Stimulated activated memory B cell treated with anti-CD40 and anti-IgM and Interleukin-4, amounts not matched to agents 10 μg/mL and 1 μg/mL and 100 μg/mL, for 72 hours (primary cell): Measurements from ENCODE around the gene CFAP61.

Experiments used
- ATAC-seq: fragments of 150-1000 bp; cut with Tn5 transposase; 2 replicates; pipeline ENCODE4 v1.10.0; 2021
- H3K27ac Mint-ChIP-seq: one replicate; pipeline ENCODE4 v1.8.0; 2022; ENCODE audit warnings: mild to moderate bottlenecking, mixed read lengths
- H3K27me3 Mint-ChIP-seq: one replicate; pipeline ENCODE4 v1.8.0; 2022; ENCODE audit warnings: mixed read lengths
- H3K36me3 Mint-ChIP-seq: one replicate; pipeline ENCODE4 v1.8.0; 2022; ENCODE audit warnings: mixed read lengths
- H3K4me1 Mint-ChIP-seq: one replicate; pipeline ENCODE4 v1.8.0; 2022; ENCODE audit warnings: mixed read lengths
- H3K4me3 Mint-ChIP-seq: one replicate; pipeline ENCODE4 v1.8.0; 2022; ENCODE audit warnings: mild to moderate bottlenecking, moderate library complexity, mixed read lengths
- H3K9me3 Mint-ChIP-seq: one replicate; pipeline ENCODE4 v1.8.0; 2022; ENCODE audit warnings: mixed read lengths

The CFAP61 gene

GRCh38 chr20:20292472-20292871 lies 240.1 kb downstream of the CFAP61 start:
- H3K4me3 Mint-ChIP-seq = no peak overlapping the region
- H3K27me3 Mint-ChIP-seq = peaks cover 11% of the 10 kb centered on the region
- H3K27ac Mint-ChIP-seq = no peak overlapping the region
- no peaks in the 10 kb centered on the region for H3K36me3 Mint-ChIP-seq
- peaks cover 5% of the 10 kb centered on the region for H3K9me3 Mint-ChIP-seq
- H3K4me1 Mint-ChIP-seq = no peaks in the 10 kb centered on the region
- peak; percentile 53 for ATAC-seq

GRCh38 chr20:20293141-20293540 lies 240.8 kb downstream of the CFAP61 start:
- Mint-ChIP-seq H3K9me3 (peaks cover 5% of the 10 kb centered on the region), H3K27ac (no peak overlapping the region), H3K27me3 (peaks cover 7% of the 10 kb centered on the region), H3K4me3 (no peak overlapping the region), H3K36me3 (no peaks in the 10 kb centered on the region), H3K4me1 (no peaks in the 10 kb centered on the region)
- ATAC-seq = no peak

GRCh38 chr20:20293691-20294385 lies 241.5 kb downstream of the CFAP61 start:
- Mint-ChIP-seq H3K27ac (no peak overlapping the region), H3K27me3 (no peaks in the 10 kb centered on the region), H3K4me3 (no peak overlapping the region), H3K4me1 (no peaks in the 10 kb centered on the region), H3K9me3 (peaks cover 5% of the 10 kb centered on the region), H3K36me3 (no peaks in the 10 kb centered on the region)
- ATAC-seq = no peak

DNA sequence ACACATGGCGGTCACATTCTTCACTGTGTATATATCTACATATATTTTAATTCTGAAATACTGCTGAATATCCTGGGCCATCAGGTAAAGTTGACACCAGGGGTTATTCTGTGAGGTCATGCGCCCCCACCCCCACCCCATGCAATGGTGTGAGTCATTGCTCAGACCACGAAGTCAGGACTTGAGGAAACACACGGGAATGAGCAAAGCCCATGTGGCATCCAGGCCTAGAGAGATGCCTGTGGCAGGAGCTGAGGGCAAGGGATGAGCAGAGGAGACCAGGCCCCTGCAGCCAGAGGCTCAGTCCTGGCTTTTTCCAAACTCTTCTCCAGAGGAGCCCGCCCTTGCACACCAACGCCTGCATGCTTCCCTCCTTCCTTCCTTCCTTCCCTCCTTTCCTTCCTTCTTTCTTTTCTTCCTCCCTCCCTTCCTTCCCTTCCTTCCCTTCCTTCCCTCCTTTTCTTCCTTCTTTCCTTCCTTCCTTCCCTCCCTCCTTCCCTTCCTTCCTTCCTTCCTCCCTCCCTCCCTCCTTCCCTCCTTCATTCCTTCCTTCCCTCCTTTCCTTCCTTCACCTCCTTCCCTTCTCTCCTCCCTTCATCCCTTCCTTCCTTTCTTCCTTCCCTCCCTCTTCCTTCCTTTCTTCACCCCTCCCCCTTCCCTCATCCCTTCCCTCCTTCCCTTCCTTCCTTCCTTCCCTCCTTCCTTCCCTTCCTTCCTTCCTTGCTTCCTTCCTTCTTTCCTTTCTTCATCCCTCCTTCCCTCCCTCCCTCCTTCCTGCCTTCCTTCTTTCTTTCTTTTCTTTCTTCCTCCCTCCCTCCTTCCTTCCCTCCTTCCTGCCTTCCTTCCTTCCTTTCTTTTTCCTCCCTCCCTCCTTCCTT lies 243.5 kb downstream of the CFAP61 start:
- ATAC-seq = no peak
- H3K4me3 Mint-ChIP-seq = no peak overlapping the region
- no peaks in the 10 kb centered on the region for H3K36me3 Mint-ChIP-seq
- H3K27ac Mint-ChIP-seq = no peak overlapping the region
- H3K9me3 Mint-ChIP-seq = peaks cover 5% of the 10 kb centered on the region
- H3K27me3 Mint-ChIP-seq = no peaks in the 10 kb centered on the region
- no peaks in the 10 kb centered on the region for H3K4me1 Mint-ChIP-seq

DNA sequence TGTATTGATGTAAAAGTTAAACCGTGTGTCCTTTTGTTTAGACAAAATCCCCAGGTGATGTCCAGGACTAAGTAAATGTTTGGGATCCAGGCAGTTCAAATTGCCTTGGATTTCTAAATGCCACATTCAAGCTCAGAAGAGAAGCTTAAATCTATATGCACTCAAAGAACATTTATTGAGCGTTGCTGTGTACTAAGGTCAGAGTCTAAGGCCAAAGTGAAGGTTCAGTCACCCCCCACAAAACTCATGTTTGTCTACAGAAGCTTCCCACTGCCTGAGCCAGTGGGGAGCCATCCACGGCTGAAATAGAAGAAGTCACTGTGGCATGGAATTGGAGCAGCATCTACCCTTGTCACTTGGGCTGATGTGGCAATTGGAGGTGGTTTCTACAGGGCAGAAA lies 244.8 kb downstream of the CFAP61 start:
- ATAC-seq = no peak
- Mint-ChIP-seq H3K4me1 (no peaks in the 10 kb centered on the region), H3K4me3 (no peak overlapping the region), H3K36me3 (no peaks in the 10 kb centered on the region), H3K9me3 (peaks cover 5% of the 10 kb centered on the region), H3K27me3 (no peaks in the 10 kb centered on the region), H3K27ac (no peak overlapping the region)

DNA sequence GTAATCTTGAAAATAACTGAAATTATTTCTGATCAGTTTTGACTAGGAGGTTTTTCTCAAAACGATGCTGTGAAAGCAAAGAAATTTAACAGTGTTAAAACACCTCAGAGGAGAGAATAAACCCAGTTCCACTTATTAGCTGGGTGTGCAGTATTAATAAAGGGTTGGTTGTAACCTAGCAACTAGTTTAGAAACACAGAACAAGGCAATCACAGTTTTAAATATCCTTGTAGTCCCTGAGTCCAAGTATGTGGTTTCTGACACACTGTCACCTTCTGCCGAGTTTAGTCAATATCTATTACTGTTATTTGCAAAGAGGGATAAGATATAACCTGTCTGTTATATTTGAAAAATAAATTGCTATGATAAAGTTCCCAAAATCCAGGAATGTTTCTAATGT lies 245.4 kb downstream of the CFAP61 start:
- H3K9me3 Mint-ChIP-seq = peaks cover 5% of the 10 kb centered on the region
- H3K4me1 Mint-ChIP-seq = no peaks in the 10 kb centered on the region
- H3K27ac Mint-ChIP-seq = no peak overlapping the region
- no peak for ATAC-seq
- no peaks in the 10 kb centered on the region for H3K36me3 Mint-ChIP-seq
- H3K27me3 Mint-ChIP-seq = no peaks in the 10 kb centered on the region
- no peak overlapping the region for H3K4me3 Mint-ChIP-seq

- H3K9me3 Mint-ChIP-seq = peaks cover 5% of the 10 kb centered on the region
- H3K27me3 Mint-ChIP-seq = no peaks in the 10 kb centered on the region
- H3K4me3 Mint-ChIP-seq = no peak overlapping the region
- ATAC-seq = no peak
- H3K36me3 Mint-ChIP-seq = no peaks in the 10 kb centered on the region
- no peak overlapping the region for H3K27ac Mint-ChIP-seq
- H3K4me1 Mint-ChIP-seq = no peaks in the 10 kb centered on the region
Measured at GRCh38 chr20:20299904-20300303, 247.6 kb downstream of the CFAP61 start.

DNA sequence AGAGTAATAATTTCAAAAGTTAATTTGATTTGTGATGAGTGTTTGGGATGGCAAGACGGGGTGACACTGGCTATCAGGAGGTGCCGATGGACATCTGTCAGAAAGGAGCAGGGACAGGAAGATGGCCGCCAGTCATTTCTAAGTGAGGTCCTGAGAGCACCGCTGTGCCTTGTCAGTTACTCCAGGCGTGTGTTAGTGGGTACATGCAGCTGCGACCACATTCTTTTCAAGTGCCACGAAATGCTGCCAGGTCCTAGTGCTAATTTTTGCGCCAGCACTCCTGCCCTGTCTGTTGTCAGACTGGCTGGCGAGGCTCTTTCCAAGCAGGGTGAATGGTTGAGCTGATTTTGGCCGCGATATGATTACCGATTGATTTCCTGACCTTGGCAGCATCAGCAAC lies 251.0 kb downstream of the CFAP61 start:
- no peak for ATAC-seq
- Mint-ChIP-seq H3K4me3 (no peak overlapping the region), H3K27ac (no peak overlapping the region), H3K9me3 (no peaks in the 10 kb centered on the region), H3K36me3 (no peaks in the 10 kb centered on the region), H3K27me3 (no peaks in the 10 kb centered on the region), H3K4me1 (no peaks in the 10 kb centered on the region)

- ATAC-seq = peak; percentile 66
- H3K4me3 Mint-ChIP-seq = no peak overlapping the region
- no peaks in the 10 kb centered on the region for H3K27me3 Mint-ChIP-seq
- H3K27ac Mint-ChIP-seq = no peak overlapping the region
- H3K36me3 Mint-ChIP-seq = no peaks in the 10 kb centered on the region
- no peaks in the 10 kb centered on the region for H3K9me3 Mint-ChIP-seq
- H3K4me1 Mint-ChIP-seq = no peaks in the 10 kb centered on the region
Measured at GRCh38 chr20:20303742-20304141, 251.4 kb downstream of the CFAP61 start.

DNA sequence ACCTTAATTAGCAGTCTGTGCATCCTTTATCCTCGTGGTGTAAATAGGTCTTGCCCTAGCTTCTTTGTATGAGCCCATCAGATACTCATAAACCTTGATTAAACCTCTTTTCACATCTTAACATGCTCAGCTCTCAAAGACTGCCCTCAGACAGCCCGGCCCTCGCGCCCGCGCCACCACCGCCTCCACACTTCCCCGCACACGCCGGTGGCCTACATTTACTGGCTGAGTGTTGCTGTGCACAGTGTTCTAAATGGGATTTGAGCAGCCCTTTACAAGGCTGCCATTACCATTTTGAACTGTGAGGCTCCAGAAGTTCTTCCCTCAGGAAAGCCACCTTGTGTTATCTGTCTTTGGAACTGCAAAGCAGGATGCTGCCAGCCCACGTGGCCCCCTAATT lies 252.6 kb downstream of the CFAP61 start:
- H3K27ac Mint-ChIP-seq = no peak overlapping the region
- H3K9me3 Mint-ChIP-seq = no peaks in the 10 kb centered on the region
- no peak for ATAC-seq
- no peak overlapping the region for H3K4me3 Mint-ChIP-seq
- H3K4me1 Mint-ChIP-seq = no peaks in the 10 kb centered on the region
- H3K36me3 Mint-ChIP-seq = no peaks in the 10 kb centered on the region
- H3K27me3 Mint-ChIP-seq = no peaks in the 10 kb centered on the region

- H3K4me3 Mint-ChIP-seq = no peak overlapping the region
- H3K27me3 Mint-ChIP-seq = no peaks in the 10 kb centered on the region
- H3K27ac Mint-ChIP-seq = no peak overlapping the region
- no peaks in the 10 kb centered on the region for H3K9me3 Mint-ChIP-seq
- ATAC-seq = no peak
- no peaks in the 10 kb centered on the region for H3K36me3 Mint-ChIP-seq
- H3K4me1 Mint-ChIP-seq = peaks cover 8% of the 10 kb centered on the region
Measured at GRCh38 chr20:20312562-20312961, 260.2 kb downstream of the CFAP61 start.

GRCh38 chr20:20317195-20317594 lies 264.9 kb downstream of the CFAP61 start:
- Mint-ChIP-seq H3K36me3 (no peaks in the 10 kb centered on the region), H3K27me3 (no peaks in the 10 kb centered on the region), H3K9me3 (peaks cover 5% of the 10 kb centered on the region), H3K4me1 (peaks cover 10% of the 10 kb centered on the region), H3K4me3 (peak overlapping the region; percentile 42), H3K27ac (peak overlapping the region; percentile 38)
- peak; percentile 90 for ATAC-seq

DNA sequence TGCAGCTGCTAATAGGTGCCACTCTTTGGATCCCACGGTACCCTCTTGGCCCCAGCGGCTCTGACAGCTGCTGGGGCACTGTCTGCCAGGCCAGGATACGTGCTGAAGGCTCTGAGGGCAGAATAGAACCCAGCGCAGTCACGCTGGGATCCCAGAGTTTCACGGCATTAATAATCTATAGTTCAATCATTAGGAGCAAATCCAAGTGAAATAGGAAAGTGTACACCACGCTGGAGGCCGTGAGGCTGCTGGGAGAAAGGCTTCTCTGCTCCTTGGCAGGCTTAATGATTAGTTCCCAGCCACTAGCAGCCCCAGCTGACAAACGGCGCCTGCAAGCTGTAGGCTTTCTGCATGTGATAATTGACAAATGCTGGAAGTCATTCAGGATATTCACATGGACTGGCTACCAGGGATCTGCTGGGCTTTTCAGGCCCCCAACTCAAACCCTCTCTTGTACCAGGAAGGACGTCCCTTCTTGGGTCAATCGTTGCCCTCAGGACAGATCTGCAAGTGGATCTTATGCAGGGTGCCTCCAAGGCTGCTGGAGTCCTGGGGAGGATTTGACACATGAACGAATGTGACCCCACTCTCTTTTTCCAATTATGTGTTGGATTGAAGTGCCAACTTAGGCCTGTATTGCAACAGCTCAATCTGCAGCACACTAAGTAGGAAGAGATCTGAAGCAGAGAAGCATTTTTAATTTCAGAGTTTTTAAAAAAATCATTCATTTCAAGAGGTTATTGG lies 265.5 kb downstream of the CFAP61 start:
- H3K27ac Mint-ChIP-seq = peak overlapping the region; percentile 38
- no peaks in the 10 kb centered on the region for H3K36me3 Mint-ChIP-seq
- peak; percentile 57 for ATAC-seq
- H3K4me1 Mint-ChIP-seq = peaks cover 10% of the 10 kb centered on the region
- H3K9me3 Mint-ChIP-seq = peaks cover 8% of the 10 kb centered on the region
- H3K4me3 Mint-ChIP-seq = peak overlapping the region; percentile 42
- no peaks in the 10 kb centered on the region for H3K27me3 Mint-ChIP-seq

DNA sequence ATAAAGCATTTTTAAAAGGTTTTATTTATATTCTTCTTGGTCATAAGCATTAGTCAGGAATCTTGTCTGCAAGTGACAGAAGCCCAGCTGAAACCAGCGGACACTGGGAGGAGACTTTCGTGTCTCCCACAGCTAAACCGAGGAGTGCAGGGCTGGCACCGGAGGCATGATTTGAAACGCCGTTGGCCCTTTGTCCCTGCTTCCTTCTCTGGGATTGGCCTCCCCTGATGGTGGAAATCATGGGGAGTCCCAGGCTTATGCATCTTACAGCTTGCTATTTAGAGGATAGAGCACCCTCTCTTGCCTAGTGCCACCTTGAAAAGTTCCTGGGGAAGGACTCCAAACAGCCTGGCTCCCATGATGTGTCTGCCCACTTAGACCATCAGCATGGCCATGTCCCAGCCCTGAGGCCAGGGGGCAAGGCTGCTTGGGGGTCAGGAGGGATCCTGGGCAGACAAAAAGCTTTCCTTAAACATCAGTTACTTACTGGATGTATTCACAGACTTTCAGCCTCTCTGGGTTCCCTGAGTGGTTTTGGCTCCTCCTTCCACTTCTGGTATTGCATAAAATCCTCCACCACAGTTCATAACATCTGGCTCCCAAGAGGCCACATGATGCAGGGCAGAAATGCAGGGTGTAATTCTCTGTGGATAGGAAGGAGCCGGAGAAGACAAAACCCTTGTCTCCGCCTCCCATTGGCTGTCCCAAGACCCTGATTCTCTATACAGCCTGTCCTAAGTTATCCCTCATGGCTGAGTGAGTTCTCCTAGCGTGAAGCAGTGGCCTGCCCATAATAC lies 266.2 kb downstream of the CFAP61 start:
- H3K27me3 Mint-ChIP-seq = no peaks in the 10 kb centered on the region
- no peak overlapping the region for H3K4me3 Mint-ChIP-seq
- H3K36me3 Mint-ChIP-seq = no peaks in the 10 kb centered on the region
- peaks cover 8% of the 10 kb centered on the region for H3K9me3 Mint-ChIP-seq
- no peak overlapping the region for H3K27ac Mint-ChIP-seq
- ATAC-seq = no peak
- peaks cover 10% of the 10 kb centered on the region for H3K4me1 Mint-ChIP-seq

DNA sequence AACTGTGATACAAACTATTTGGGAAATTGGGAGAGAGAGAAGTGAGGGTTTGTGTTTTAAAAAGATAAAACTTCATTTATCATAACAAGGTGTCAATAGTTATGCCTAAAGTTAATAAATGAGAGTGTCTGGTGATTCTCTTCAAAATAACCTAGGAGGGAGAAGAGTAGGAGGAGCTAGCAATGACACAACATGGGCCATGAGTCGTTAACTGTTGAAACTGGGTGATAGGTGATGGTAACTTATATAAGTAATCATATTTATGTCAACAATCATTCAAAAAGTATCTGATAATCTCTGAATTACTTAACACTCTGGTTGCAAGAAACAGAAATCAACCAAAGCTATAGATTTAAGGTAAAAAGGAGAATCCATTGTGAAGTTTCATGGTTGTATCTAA lies 268.8 kb downstream of the CFAP61 start:
- H3K9me3 Mint-ChIP-seq = peaks cover 8% of the 10 kb centered on the region
- peaks cover 10% of the 10 kb centered on the region for H3K4me1 Mint-ChIP-seq
- no peak overlapping the region for H3K27ac Mint-ChIP-seq
- H3K4me3 Mint-ChIP-seq = no peak overlapping the region
- no peaks in the 10 kb centered on the region for H3K27me3 Mint-ChIP-seq
- no peaks in the 10 kb centered on the region for H3K36me3 Mint-ChIP-seq
- ATAC-seq = no peak
